Subcutaneous abdominal adipose tissue (tissue), 5 donors: ENCODE data around the gene TRIM56.
A peak's percentile ranks its signal among the peaks of the same experiment; 100 is the strongest.
"Not testable (repeated sequence)": the region's sequence is repeated elsewhere in the genome, so short reads cannot be mapped to it uniquely, and the experiment has no call there.

ENCODE experiments used
- H3K27ac ChIP-seq: one replicate; pipeline ENCODE4 v1.7.0; 2013; ENCODE audit warnings: low read depth, mild to moderate bottlenecking, inconsistent platforms, low read length, moderate library complexity
- H3K27me3 ChIP-seq, 5 donors: one replicate each; pipeline ENCODE4 v1.7.0; 2013; ENCODE audit warnings: low read length in 5 of 5, inconsistent platforms in 1 of 5; ENCODE audit not compliant: control insufficient read depth in 5 of 5, insufficient read depth in 4 of 5
- H3K36me3 ChIP-seq, 5 donors: one replicate each; pipeline ENCODE4 v1.7.0; 2013; ENCODE audit warnings: low read length in 5 of 5; ENCODE audit not compliant: control insufficient read depth in 5 of 5, insufficient read depth in 5 of 5
- H3K4me1 ChIP-seq, 5 donors: one replicate each; pipeline ENCODE4 v1.7.0; 2013; ENCODE audit warnings: low read length in 5 of 5, mild to moderate bottlenecking in 3 of 5, moderate library complexity in 1 of 5; ENCODE audit not compliant: control insufficient read depth in 5 of 5, insufficient read depth in 5 of 5
- H3K4me3 ChIP-seq, 5 donors: one replicate each; pipeline ENCODE4 v1.7.0; 2013; ENCODE audit warnings: low read length in 5 of 5, low read depth in 1 of 5
- H3K9ac ChIP-seq, 5 donors: one replicate each; pipeline ENCODE4 v1.7.0; 2013; ENCODE audit warnings: low read length in 5 of 5, mild to moderate bottlenecking in 4 of 5, moderate library complexity in 3 of 5
- H3K9me3 ChIP-seq, 5 donors: one replicate each; pipeline ENCODE4 v1.7.0; 2013; ENCODE audit warnings: low read length in 5 of 5; ENCODE audit not compliant: control insufficient read depth in 5 of 5
- donor health status: healthy.
- donor health status: healthy.
- donor health status: healthy.
- donor health status: healthy.
- donor health status: healthy.

TRIM56 gene

GRCh38 chr7:101099969-101100781 lies 14.9 kb downstream of the TRIM56 start:
- H3K4me3 ChIP-seq: peak overlapping the region in 2 of 5 donors; percentile 23 to 47
- H3K9ac ChIP-seq: peak overlapping the region in 1 of 5 donors; percentile 37

GRCh38 chr7:101100858-101101847 lies 15.9 kb downstream of the TRIM56 start:
- H3K27me3 ChIP-seq: no peaks in the 10 kb centered on the region
- no peak overlapping the region for H3K9ac ChIP-seq
- H3K4me3 ChIP-seq: peak overlapping the region in 1 of 5 donors; percentile 47
- no peaks in the 10 kb centered on the region for H3K36me3 ChIP-seq
- peaks cover 3 to 32% (median 27%) of the 10 kb centered on the region in 5 donors for H3K4me1 ChIP-seq
- no peaks in the 10 kb centered on the region for H3K9me3 ChIP-seq
- peak overlapping the region; percentile 40 for H3K27ac ChIP-seq

More at GRCh38 chr7:101099969-101100781, 14.9 kb downstream of the TRIM56 start:
- no peaks in the 10 kb centered on the region for H3K27me3 ChIP-seq
- H3K36me3 ChIP-seq: no peaks in the 10 kb centered on the region
- H3K27ac ChIP-seq: peak overlapping the region; percentile 40
- peaks cover 3 to 32% (median 27%) of the 10 kb centered on the region in 5 donors for H3K4me1 ChIP-seq
- no peaks in the 10 kb centered on the region for H3K9me3 ChIP-seq

- Histone ChIP-seq H3K36me3 (no peaks in the 10 kb centered on the region), H3K4me3 (no peak overlapping the region), H3K27ac (no peak overlapping the region), H3K27me3 (no peaks in the 10 kb centered on the region), H3K9me3 (no peaks in the 10 kb centered on the region), H3K4me1 (peaks cover 3 to 32% (median 27%) of the 10 kb centered on the region in 5 donors), H3K9ac (no peak overlapping the region)
Observed at GRCh38 chr7:101102026-101102425, 16.7 kb downstream of the TRIM56 start.

GRCh38 chr7:101103701-101104100 lies 18.4 kb downstream of the TRIM56 start:
- H3K9ac ChIP-seq, H3K9me3 ChIP-seq, H3K27ac ChIP-seq, H3K27me3 ChIP-seq, H3K36me3 ChIP-seq, H3K4me3 ChIP-seq: not testable (repeated sequence)
- H3K4me1 ChIP-seq: peaks cover 6 to 42% (median 34%) of the 10 kb centered on the region in 5 donors

- Histone ChIP-seq H3K4me1 (peaks cover 9 to 47% (median 38%) of the 10 kb centered on the region in 5 donors), H3K9me3 (no peaks in the 10 kb centered on the region), H3K9ac (no peak overlapping the region), H3K27ac (no peak overlapping the region), H3K4me3 (no peak overlapping the region), H3K36me3 (no peaks in the 10 kb centered on the region), H3K27me3 (no peaks in the 10 kb centered on the region)
Observed at GRCh38 chr7:101104193-101104713, 19.0 kb downstream of the TRIM56 start.

GRCh38 chr7:101104799-101105198 lies 19.5 kb downstream of the TRIM56 start:
- H3K27ac ChIP-seq: no peak overlapping the region
- no peaks in the 10 kb centered on the region for H3K9me3 ChIP-seq
- H3K4me1 ChIP-seq: peaks cover 9 to 43% (median 34%) of the 10 kb centered on the region in 5 donors
- no peak overlapping the region for H3K9ac ChIP-seq
- no peaks in the 10 kb centered on the region for H3K27me3 ChIP-seq
- H3K4me3 ChIP-seq: no peak overlapping the region
- no peaks in the 10 kb centered on the region for H3K36me3 ChIP-seq

- H3K4me1 ChIP-seq: peaks cover 9 to 39% (median 29%) of the 10 kb centered on the region in 5 donors
- not testable (repeated sequence) for H3K36me3 ChIP-seq, H3K27ac ChIP-seq, H3K9me3 ChIP-seq, H3K4me3 ChIP-seq, H3K9ac ChIP-seq, H3K27me3 ChIP-seq
Observed at GRCh38 chr7:101105248-101105647, 20.0 kb downstream of the TRIM56 start.

- no peaks in the 10 kb centered on the region for H3K27me3 ChIP-seq
- no peak overlapping the region for H3K4me3 ChIP-seq
- no peaks in the 10 kb centered on the region for H3K9me3 ChIP-seq
- H3K36me3 ChIP-seq: no peaks in the 10 kb centered on the region
- peaks cover 5 to 35% (median 23%) of the 10 kb centered on the region in 5 donors for H3K4me1 ChIP-seq
- H3K27ac ChIP-seq: no peak overlapping the region
- H3K9ac ChIP-seq: no peak overlapping the region
Observed at GRCh38 chr7:101106386-101106785, 21.1 kb downstream of the TRIM56 start.

- H3K27ac ChIP-seq: peak overlapping the region; percentile 41
- peaks cover 5 to 45% (median 26%) of the 10 kb centered on the region in 5 donors for H3K4me1 ChIP-seq
- H3K36me3 ChIP-seq: no peaks in the 10 kb centered on the region
- H3K9me3 ChIP-seq: no peaks in the 10 kb centered on the region
- H3K4me3 ChIP-seq: no peak overlapping the region
- no peak overlapping the region for H3K9ac ChIP-seq
- H3K27me3 ChIP-seq: no peaks in the 10 kb centered on the region
Observed at GRCh38 chr7:101108330-101108857, 23.1 kb downstream of the TRIM56 start.
